Upper lobe of left lung (tissue), 4 donors: Measurements from ENCODE around the gene PIGB.

ENCODE experiments used
- EP300 ChIP-seq, 4 donors: sonication (generic); formaldehyde crosslinking; IDR thresholded peaks; one replicate each; pipeline ENCODE4 v1.5.1; 2017; ENCODE audit warnings: antibody characterized with exemption in 4 of 4, control low read depth in 2 of 4
- POLR2A ChIP-seq, 4 donors: fragments of 450-650 bp; IDR thresholded peaks; one replicate each; pipeline ENCODE4 v1.5.1; 2016 to 2017; ENCODE audit warnings: antibody characterized with exemption in 4 of 4, mild to moderate bottlenecking in 2 of 4
- POLR2AphosphoS5 ChIP-seq, 2 donors: sonication (generic); formaldehyde crosslinking; IDR thresholded peaks; one replicate each; pipeline ENCODE4 v1.5.1; 2017; ENCODE audit warnings: antibody characterized with exemption in 2 of 2
- TF ChIP-seq, protein P1 (sequence below), 6 experiments: fragments of 450-650 bp in 4 of 6; fragments of 200-600 bp in 2 of 6; sonication (generic) in 2 of 6; IDR thresholded peaks; one replicate each; pipeline ENCODE4 v1.5.1; 2016 to 2019; ENCODE audit warnings: antibody characterized with exemption in 6 of 6

GRCh38 chr15:55349282-55349681 is 30.3 kb downstream of the PIGB start:
- TF ChIP-seq, protein P1, sequence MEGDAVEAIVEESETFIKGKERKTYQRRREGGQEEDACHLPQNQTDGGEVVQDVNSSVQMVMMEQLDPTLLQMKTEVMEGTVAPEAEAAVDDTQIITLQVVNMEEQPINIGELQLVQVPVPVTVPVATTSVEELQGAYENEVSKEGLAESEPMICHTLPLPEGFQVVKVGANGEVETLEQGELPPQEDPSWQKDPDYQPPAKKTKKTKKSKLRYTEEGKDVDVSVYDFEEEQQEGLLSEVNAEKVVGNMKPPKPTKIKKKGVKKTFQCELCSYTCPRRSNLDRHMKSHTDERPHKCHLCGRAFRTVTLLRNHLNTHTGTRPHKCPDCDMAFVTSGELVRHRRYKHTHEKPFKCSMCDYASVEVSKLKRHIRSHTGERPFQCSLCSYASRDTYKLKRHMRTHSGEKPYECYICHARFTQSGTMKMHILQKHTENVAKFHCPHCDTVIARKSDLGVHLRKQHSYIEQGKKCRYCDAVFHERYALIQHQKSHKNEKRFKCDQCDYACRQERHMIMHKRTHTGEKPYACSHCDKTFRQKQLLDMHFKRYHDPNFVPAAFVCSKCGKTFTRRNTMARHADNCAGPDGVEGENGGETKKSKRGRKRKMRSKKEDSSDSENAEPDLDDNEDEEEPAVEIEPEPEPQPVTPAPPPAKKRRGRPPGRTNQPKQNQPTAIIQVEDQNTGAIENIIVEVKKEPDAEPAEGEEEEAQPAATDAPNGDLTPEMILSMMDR (IDR thresholded peaks at IDR 0.05), result no peak
- TF ChIP-seq POLR2AphosphoS5 (IDR thresholded peaks at IDR 0.05) (no peak), POLR2A (IDR thresholded peaks at IDR 0.05) (no peak), EP300 (IDR thresholded peaks at IDR 0.05) (no peak)
